MM.1S (cell line): ENCODE measurements around the gene RTCB.

Experiments
- EZH2 ChIP-seq: fragments of 300-600 bp; sonication (generic); optimal IDR thresholded peaks from 2 replicates; pipeline ENCODE3; 2017; ENCODE audit warnings: low read depth, mild to moderate bottlenecking, antibody characterized with exemption, low read length, mixed read lengths
- TF ChIP-seq, protein P1 (sequence below): fragments of 300-600 bp; sonication (generic); IDR thresholded peaks from 2 replicates; pipeline ENCODE4 v1.5.1; 2016; ENCODE audit warnings: antibody characterized with exemption, low read length, mixed read lengths

DNA sequence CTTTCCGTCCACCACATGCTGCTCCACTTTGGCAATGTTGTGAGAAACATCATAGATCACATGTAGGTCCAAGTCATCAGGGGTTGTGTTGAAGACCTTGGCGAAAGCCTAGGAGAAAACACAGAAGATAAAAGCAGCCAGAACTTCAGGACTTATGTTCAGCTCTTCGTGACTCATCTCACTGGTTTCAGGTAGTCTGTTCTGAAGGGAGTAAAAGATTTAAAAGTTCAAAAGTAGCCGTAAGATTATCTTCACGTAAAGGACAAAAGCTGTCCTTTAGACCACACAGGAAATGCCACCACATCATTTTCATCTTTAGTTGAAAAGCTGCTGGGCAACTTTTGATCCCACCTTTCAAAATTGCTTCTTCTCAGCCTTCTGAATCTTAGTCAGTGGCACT is 16.9 kb downstream of the RTCB start:
- TF ChIP-seq, protein P1, sequence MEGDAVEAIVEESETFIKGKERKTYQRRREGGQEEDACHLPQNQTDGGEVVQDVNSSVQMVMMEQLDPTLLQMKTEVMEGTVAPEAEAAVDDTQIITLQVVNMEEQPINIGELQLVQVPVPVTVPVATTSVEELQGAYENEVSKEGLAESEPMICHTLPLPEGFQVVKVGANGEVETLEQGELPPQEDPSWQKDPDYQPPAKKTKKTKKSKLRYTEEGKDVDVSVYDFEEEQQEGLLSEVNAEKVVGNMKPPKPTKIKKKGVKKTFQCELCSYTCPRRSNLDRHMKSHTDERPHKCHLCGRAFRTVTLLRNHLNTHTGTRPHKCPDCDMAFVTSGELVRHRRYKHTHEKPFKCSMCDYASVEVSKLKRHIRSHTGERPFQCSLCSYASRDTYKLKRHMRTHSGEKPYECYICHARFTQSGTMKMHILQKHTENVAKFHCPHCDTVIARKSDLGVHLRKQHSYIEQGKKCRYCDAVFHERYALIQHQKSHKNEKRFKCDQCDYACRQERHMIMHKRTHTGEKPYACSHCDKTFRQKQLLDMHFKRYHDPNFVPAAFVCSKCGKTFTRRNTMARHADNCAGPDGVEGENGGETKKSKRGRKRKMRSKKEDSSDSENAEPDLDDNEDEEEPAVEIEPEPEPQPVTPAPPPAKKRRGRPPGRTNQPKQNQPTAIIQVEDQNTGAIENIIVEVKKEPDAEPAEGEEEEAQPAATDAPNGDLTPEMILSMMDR, result no peak
- no peak for TF ChIP-seq EZH2
